8988T (cell line): Measurements from ENCODE around the gene BTBD6.
"Not testable (repeated sequence)": the region's sequence is repeated elsewhere in the genome, so short reads cannot be mapped to it uniquely, and the experiment has no call there.

ENCODE experiments used
- DNase-seq: peaks from one replicate; pipeline ENCODE4 v3.0.0; 2011

BTBD6 gene

GRCh38 chr14:105273062-105273461, 24.7 kb downstream of the BTBD6 start:
- no peak for DNase-seq

- no peak for DNase-seq
Measured at GRCh38 chr14:105274637-105275036, 26.3 kb downstream of the BTBD6 start.

- DNase-seq = no peak
Measured at GRCh38 chr14:105275267-105275946, 27.1 kb downstream of the BTBD6 start.

GRCh38 chr14:105277448-105277847, 29.1 kb downstream of the BTBD6 start:
- DNase-seq = not testable (repeated sequence)

- DNase-seq = no peak
Measured at GRCh38 chr14:105279642-105280361, 31.5 kb downstream of the BTBD6 start.

- DNase-seq = no peak
Measured at GRCh38 chr14:105280525-105280924, 32.2 kb downstream of the BTBD6 start.

GRCh38 chr14:105281371-105282097, 33.2 kb downstream of the BTBD6 start:
- peak; percentile 60 for DNase-seq

GRCh38 chr14:105282098-105282725, 33.9 kb downstream of the BTBD6 start:
- no peak for DNase-seq

GRCh38 chr14:105283028-105283427, 34.7 kb downstream of the BTBD6 start:
- no peak for DNase-seq

GRCh38 chr14:105283899-105284298, 35.6 kb downstream of the BTBD6 start:
- no peak for DNase-seq

GRCh38 chr14:105285174-105285573, 36.8 kb downstream of the BTBD6 start:
- DNase-seq = no peak

GRCh38 chr14:105286759-105287144, 38.4 kb downstream of the BTBD6 start:
- no peak for DNase-seq

- no peak for DNase-seq
Measured at GRCh38 chr14:105287249-105288102, 39.1 kb downstream of the BTBD6 start.

- not testable (repeated sequence) for DNase-seq
Measured at GRCh38 chr14:105288936-105289335, 40.6 kb downstream of the BTBD6 start.

GRCh38 chr14:105290621-105291346, 42.5 kb downstream of the BTBD6 start:
- DNase-seq = no peak

- DNase-seq = no peak
Measured at GRCh38 chr14:105292826-105293711, 44.7 kb downstream of the BTBD6 start.

- no peak for DNase-seq
Measured at GRCh38 chr14:105294142-105294597, 45.8 kb downstream of the BTBD6 start.

- not testable (repeated sequence) for DNase-seq
Measured at GRCh38 chr14:105297311-105297710, 49.0 kb downstream of the BTBD6 start.

GRCh38 chr14:105299654-105300541, 51.6 kb downstream of the BTBD6 start:
- no peak for DNase-seq
